Urinary bladder (tissue), 4 donors: Measurements from ENCODE around the gene LRP1B. TPM values are rescaled to one million over a fixed set of nuclear protein-coding genes. Genes with fewer than 3 reads are reported as not detected.
"Not testable (repeated sequence)": the region's sequence is repeated elsewhere in the genome, so short reads cannot be mapped to it uniquely, and the experiment has no call there.

Source experiments
- DNase-seq: peaks from one replicate; pipeline ENCODE4 v3.0.0-alpha.2; 2015; ENCODE audit errors: extremely low spot score
- H3K27ac ChIP-seq: one replicate; pipeline ENCODE4 v1.5.1; 2013; ENCODE audit warnings: low read depth, mild to moderate bottlenecking, moderate library complexity
- H3K36me3 ChIP-seq: one replicate; pipeline ENCODE4 v1.6.1; 2013; ENCODE audit warnings: mild to moderate bottlenecking, moderate library complexity; ENCODE audit not compliant: insufficient read depth
- H3K4me1 ChIP-seq: one replicate; pipeline ENCODE4 v1.6.1; 2013; ENCODE audit warnings: mild to moderate bottlenecking, moderate library complexity; ENCODE audit not compliant: insufficient read depth
- H3K4me3 ChIP-seq: one replicate; pipeline ENCODE4 v1.5.1; 2013; ENCODE audit warnings: low read depth, low read length
- WGBS: extraction: QIAGEN DNeasy Blood & Tissue Kit; methylation state at CpG from one replicate; pipeline ENCODE4 v1.1.7; 2013; 5-methylcytosine and 5-hydroxymethylcytosine counted together
- polyA plus RNA-seq: library from polyadenylated mRNA; stranded (reverse); fragments of 200-250 nt; gene quantifications from one replicate; pipeline ENCODE4 v1.2.3, GENCODE V29; 2013
- total RNA-seq: library from RNA; depleted of rRNA; stranded (reverse); fragments of >200 nt; gene quantifications from one replicate; pipeline ENCODE4 v1.2.3, GENCODE V29; 2014
- donor health status: healthy with polysubstance abuse.
- donor health status: healthy.

LRP1B gene
- total and polyA plus RNA-seq, 2 donors: 0.05 to 13.3 TPM

DNA sequence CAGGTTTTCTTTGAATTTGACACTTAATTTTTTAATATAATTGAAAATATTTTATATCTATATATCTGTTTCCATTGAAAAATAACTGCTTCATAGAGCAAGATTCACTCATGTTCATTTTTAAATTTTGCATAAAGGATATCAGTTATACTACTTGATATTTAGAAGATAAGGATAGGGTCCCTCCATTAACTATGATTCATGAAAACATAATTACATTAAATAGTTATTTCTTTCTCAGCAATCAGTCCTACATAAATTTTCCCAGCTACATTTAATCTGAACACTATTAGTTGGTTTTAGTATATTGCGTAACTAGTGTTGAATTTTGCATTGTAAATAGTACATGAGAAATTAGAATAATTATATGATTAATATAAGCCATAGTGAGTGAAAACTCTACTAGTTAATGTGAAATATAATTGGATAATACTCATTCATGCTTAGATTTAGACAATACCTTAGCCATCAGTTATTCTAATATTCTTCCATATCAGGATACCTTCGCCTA is 42.7 kb downstream of the LRP1B start:
- H3K36me3 ChIP-seq: no peaks in the 10 kb centered on the region
- no peak overlapping the region for H3K27ac ChIP-seq
- no peaks in the 10 kb centered on the region for H3K4me1 ChIP-seq
- 97% methylated on average over 2 of the region's 2 CpGs for WGBS
- H3K4me3 ChIP-seq: no peak overlapping the region
- DNase-seq: no peak

DNA sequence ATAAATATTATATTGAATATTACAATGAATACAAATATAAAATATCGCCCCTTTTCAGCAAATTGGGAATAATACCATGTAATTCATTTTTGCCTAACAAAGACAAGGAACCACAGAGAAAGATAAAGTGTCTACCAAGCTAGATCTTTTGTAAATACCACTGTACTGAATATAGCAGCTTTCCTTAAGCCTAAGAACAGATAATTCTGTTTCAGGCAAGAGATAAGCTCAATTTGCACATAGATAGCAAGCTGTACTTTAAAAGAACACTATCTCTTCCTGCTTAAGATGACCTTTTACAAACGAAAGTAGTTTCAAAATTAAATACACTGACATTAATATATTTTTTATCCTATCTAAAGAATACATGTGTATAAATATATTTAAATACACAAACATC is 43.2 kb downstream of the LRP1B start:
- not testable (repeated sequence) for H3K4me3 ChIP-seq, DNase-seq, H3K27ac ChIP-seq, H3K36me3 ChIP-seq, H3K4me1 ChIP-seq
- WGBS: 52% methylated on average over 2 of the region's 2 CpGs

DNA sequence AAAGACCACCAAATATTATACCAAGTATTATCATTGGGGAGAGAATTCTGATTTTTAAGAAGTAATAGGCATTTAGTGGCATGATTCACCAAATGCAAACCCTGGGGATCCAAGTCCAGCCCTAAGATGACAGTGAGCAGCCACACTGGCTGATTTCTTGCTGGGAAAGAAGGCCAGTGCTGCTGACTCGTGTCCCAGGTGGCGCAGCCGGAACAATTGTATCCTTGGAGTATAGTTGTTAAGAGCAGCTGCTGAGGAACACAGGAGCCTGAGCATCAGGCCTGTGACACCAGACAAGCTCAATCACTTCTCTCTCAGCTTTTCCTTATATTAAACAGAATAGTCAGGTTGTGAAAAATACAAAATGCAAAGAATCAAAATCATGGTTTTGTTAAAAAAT is 48.4 kb downstream of the LRP1B start:
- Histone ChIP-seq H3K36me3 (no peaks in the 10 kb centered on the region), H3K4me3 (no peak overlapping the region), H3K27ac (no peak overlapping the region), H3K4me1 (no peaks in the 10 kb centered on the region)
- WGBS: 74% methylated on average over 3 of the region's 3 CpGs
- DNase-seq: no peak

DNA sequence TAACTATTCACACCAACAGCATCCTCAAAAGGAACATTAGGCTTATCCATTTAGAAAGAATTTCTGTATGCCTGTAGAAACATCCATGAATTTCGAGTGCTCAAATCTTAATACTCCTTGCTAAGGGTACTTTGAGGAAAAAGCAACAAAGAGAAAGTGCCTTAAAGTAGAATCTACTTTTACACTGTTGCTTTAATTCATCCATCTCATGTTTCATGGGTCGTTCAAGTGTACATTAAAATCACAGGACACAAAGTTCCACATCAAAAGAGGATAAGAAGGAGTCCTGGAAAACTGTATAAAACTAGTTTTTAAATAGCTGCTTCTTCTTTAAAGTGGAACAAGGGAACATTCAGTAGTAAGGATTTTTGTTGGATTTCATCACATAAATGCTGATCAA is 54.5 kb downstream of the LRP1B start:
- Histone ChIP-seq H3K4me3 (no peak overlapping the region), H3K27ac (no peak overlapping the region), H3K4me1 (no peaks in the 10 kb centered on the region), H3K36me3 (no peaks in the 10 kb centered on the region)
- DNase-seq: no peak
- WGBS: 41% methylated on average over 2 of the region's 2 CpGs

DNA sequence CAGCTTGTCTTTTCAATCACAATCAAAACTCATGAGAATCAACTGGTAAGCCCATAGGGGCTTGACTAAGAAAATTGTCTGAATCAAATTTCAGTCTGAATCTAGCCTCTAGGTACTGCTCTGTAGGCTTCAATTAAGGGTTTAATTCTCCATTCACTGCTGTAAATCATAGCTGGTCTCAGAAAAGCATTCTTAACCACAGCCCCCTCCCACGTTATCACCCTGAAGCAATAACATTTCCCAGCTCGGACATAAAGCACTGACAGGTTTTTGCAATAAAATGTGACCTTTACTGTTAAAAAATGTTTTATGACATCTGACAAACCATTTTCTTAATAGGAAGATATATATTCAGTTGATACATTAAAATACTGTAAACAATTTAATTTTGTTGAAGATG is 55.0 kb downstream of the LRP1B start:
- Histone ChIP-seq H3K4me3 (no peak overlapping the region), H3K27ac (no peak overlapping the region), H3K36me3 (no peaks in the 10 kb centered on the region), H3K4me1 (no peaks in the 10 kb centered on the region)
- WGBS: 60% methylated on average over 2 of the region's 2 CpGs
- DNase-seq: no peak

DNA sequence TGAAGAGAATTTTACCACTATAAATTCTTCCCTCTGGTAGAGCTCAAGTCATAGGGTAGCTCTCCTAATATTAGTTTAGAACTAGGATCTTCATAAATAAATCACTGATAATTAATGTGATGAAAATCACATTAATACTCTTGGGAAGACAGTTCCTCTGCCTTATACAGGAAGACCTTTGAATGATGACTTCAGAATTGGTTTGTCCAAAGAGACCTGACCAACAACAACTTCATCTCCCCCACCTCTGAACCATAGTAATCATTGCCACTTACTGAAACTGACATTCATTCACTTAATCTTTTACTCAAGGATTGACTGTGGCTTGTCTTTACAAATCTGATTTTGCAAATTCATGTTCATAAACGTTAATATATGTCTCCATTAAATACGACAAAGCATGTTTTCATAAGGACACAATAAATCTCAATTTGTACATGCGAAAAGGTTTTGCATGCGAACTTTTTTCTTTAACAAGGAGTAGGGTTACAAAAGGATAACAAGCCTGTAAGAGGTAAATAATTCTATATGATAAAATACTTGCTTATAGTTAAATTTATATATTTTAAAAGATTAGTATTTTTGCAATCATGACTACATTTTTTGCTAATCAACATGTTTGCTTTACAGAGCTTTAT is 61.4 kb downstream of the LRP1B start:
- H3K36me3 ChIP-seq: no peaks in the 10 kb centered on the region
- no peak overlapping the region for H3K27ac ChIP-seq
- no peak overlapping the region for H3K4me3 ChIP-seq
- H3K4me1 ChIP-seq: no peaks in the 10 kb centered on the region
- 77% methylated on average over 4 of the region's 4 CpGs for WGBS
- DNase-seq: no peak

DNA sequence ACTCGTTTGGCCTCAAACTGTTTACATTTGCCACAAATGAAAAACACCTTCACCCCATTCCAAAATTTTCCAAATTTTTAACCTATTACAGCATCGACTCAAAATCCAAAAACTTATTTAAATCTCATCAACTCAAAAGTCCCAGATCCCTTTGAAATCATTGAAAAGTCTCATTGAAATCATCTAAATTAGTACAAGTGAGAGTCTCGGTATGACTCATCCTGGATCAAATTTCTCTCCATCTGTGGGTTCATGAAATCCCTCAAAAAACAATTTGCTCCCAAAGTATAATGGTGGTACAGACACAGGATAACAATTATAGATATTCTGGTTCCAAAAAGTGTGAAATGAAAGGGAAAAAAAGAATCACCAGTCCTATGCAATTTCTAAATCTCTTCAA is 65.1 kb downstream of the LRP1B start:
- Histone ChIP-seq H3K4me1 (no peaks in the 10 kb centered on the region), H3K36me3 (no peaks in the 10 kb centered on the region), H3K27ac (no peak overlapping the region), H3K4me3 (no peak overlapping the region)
- WGBS: 83% methylated on average over 3 of the region's 3 CpGs
- DNase-seq: no peak

DNA sequence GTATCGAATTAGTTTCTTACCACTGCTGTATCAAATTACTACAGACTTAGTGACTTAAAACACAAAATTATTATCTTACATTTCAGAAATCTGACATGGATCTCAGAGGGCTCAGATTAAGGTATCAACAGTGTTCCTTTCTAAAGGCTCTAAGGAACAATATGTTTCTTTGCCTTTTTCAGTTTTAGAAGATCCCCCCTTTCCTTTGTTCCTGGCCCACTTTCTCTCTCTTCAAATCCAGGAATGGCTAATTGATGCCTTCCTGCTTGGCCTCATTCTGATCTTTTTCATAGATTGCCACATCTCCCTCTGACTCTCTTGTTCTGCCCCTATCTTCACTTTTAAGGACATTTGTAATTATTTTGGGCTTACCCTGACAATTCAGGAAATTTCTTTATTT is 65.7 kb downstream of the LRP1B start:
- DNase-seq: no peak
- H3K4me1 ChIP-seq: no peaks in the 10 kb centered on the region
- H3K27ac ChIP-seq: no peak overlapping the region
- H3K36me3 ChIP-seq: no peaks in the 10 kb centered on the region
- 72% methylated on average over 1 of the region's 1 CpG for WGBS
- no peak overlapping the region for H3K4me3 ChIP-seq

DNA sequence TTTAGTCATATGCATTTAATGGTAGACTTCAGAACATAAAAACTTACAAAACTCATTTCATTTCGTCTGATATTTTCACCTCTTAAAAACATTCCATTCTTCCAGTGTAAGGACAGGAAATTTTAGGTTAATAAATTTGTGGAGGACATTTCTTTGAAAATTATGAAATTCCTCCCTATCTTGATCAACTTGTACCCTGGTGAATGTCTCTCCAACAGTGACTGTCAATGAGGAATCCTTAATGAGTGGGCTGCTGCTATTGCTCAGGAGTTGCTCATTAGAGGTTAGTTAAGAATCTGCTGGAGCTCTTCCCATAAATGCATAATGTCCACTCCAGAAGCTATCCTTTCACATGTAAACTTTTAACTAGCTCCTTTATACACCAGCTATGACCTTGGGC is 69.1 kb downstream of the LRP1B start:
- Histone ChIP-seq H3K36me3 (no peaks in the 10 kb centered on the region), H3K27ac (no peak overlapping the region), H3K4me3 (no peak overlapping the region), H3K4me1 (no peaks in the 10 kb centered on the region)
- no peak for DNase-seq
- WGBS: 80% methylated on average over 1 of the region's 1 CpG

DNA sequence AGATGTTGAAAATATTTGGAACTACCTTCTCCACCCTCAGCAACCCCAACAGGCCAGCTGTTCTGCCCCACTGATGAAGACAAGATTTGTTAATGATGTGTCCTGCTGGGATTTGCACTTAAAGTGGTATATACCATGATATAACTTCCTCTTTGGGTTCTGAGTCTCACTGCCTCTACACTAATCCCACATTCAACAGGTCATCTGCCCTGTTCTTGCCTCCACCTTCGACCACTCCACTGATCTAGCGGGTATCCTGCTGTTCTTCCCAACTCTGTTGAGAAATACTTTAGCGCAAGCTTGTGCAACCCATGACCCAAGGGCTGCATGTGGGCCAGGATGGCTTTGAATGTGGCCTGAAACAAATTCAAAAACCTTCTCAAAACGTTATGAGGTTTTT is 72.7 kb downstream of the LRP1B start:
- DNase-seq: no peak
- 85% methylated on average over 4 of the region's 4 CpGs for WGBS
- no peak overlapping the region for H3K27ac ChIP-seq
- H3K4me1 ChIP-seq: no peaks in the 10 kb centered on the region
- no peaks in the 10 kb centered on the region for H3K36me3 ChIP-seq
- H3K4me3 ChIP-seq: no peak overlapping the region

DNA sequence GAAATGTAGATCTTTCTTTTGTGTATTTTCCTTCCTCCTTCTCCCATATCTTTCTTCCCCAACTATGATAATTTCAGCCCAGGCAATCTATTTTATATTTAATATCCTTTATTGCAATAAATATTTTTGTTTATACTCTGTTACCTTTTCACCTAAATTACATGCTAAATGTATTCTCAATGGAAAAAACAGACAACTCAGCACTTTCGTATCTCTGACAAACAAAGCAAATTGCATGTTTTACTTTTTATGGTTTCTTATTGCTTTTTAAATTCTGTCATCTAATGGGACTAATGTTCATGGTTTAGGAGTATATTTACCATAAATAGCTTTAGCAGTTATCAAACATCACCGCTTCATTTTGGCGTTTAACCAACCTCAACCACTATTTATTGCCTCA is 74.0 kb downstream of the LRP1B start:
- DNase-seq: no peak
- H3K4me1 ChIP-seq: no peaks in the 10 kb centered on the region
- no peak overlapping the region for H3K4me3 ChIP-seq
- WGBS: 89% methylated on average over 3 of the region's 3 CpGs
- no peak overlapping the region for H3K27ac ChIP-seq
- H3K36me3 ChIP-seq: no peaks in the 10 kb centered on the region

DNA sequence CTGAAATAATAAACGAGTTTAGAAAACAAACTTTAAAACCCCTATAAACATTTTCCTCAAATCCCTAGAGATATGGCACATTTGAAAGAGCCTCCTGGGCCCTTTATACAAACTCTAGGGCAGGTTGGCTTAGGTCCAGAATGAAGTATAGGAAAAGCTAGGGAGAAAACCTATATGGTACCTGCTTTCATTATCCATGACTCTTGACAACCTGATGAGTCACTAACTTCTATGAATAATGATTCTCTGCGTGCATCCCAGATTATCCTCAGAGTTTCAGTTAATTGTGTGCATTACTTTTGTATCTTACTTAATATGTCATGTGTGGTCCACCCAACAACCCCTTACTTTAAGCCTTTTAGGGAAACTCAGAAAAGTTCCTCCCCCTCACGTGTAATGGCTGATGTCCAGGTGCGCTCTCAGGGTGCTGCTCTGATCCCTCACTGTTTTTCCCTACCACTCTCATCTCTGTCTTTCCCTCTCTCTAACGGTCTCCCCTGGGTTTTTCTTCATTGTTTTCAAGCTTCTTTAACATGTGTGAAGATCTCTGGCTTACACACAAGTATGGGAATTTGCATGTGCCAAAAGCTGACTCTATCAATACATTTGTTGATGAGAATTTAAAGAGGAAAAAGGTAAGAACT is 78.5 kb downstream of the LRP1B start:
- no peak for DNase-seq
- no peaks in the 10 kb centered on the region for H3K4me1 ChIP-seq
- no peak overlapping the region for H3K27ac ChIP-seq
- WGBS: 66% methylated on average over 5 of the region's 5 CpGs
- no peak overlapping the region for H3K4me3 ChIP-seq
- H3K36me3 ChIP-seq: no peaks in the 10 kb centered on the region

DNA sequence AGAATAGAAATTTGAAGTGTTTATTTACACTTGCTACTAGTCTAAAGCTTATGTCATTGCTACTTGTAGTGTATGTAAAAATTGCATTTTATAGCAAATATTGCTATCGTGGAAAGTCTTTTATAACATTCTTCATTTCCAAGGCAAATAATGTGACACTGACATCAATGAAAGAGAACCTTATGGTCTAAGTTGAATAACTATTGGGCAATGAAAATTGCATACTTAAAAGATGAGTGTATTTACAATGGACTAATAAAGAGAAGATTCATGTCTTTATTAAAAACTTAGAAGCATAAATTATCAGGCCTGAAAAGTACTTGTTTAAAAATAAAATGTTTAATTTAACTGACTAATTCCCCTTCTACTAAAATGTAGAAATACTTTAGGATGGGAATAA is 82.2 kb downstream of the LRP1B start:
- no peaks in the 10 kb centered on the region for H3K36me3 ChIP-seq
- no peaks in the 10 kb centered on the region for H3K4me1 ChIP-seq
- DNase-seq: no peak
- H3K27ac ChIP-seq: no peak overlapping the region
- 48% methylated on average over 1 of the region's 1 CpG for WGBS
- H3K4me3 ChIP-seq: no peak overlapping the region

DNA sequence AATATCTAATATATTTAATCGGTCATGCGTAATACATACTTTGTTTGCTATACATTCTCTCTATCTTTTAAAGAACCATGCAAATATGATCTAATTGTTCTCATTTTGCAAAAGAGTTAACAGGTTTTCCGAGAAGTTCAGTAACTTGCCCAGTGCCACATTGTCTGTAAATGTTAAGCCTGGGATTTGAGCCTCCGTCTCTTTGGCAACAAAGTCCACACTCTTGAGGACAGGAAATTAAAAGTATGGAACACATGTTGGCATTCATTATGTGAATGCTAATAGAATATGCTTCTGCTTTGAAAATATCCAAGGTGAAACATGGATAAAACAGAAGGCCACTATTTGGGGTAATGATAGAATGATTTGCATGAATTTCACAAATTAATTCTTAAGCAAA is 85.2 kb downstream of the LRP1B start:
- H3K4me3 ChIP-seq: no peak overlapping the region
- 91% methylated on average over 4 of the region's 4 CpGs for WGBS
- H3K4me1 ChIP-seq: no peaks in the 10 kb centered on the region
- H3K27ac ChIP-seq: no peak overlapping the region
- DNase-seq: no peak
- H3K36me3 ChIP-seq: no peaks in the 10 kb centered on the region
